K562 (cell line): ENCODE results near the gene ALG14. TPM values are rescaled to one million over a fixed set of nuclear protein-coding genes. Genes with fewer than 3 reads are reported as not detected.

Experiments
- ARID2 ChIP-seq: fragments of 450-650 bp; IDR thresholded peaks from 2 replicates; pipeline ENCODE4 v1.6.1; 2017; ENCODE audit warnings: antibody characterized with exemption, mild to moderate bottlenecking
- ATF2 ChIP-seq: sonication (generic); formaldehyde crosslinking; IDR thresholded peaks from 2 replicates; pipeline ENCODE4 v1.8.1; 2022; ENCODE audit warnings: missing genetic modification reagents
- ATF4 ChIP-seq: fragments of 450-650 bp; formaldehyde crosslinking; IDR thresholded peaks from 2 replicates; pipeline ENCODE4 v1.4.0; 2022; ENCODE audit warnings: mild to moderate bottlenecking, moderate library complexity
- BRCA1 ChIP-seq, 2 experiments: fragments of 450-650 bp in 1 of 2; sonication (generic) in 1 of 2; formaldehyde crosslinking in 1 of 2; IDR thresholded peaks; 2 replicates each; pipeline versions ENCODE4 v1.5.0 to v1.6.1; 2017 to 2020; ENCODE audit warnings: mild to moderate bottlenecking in 1 of 2, missing genetic modification reagents in 1 of 2
- CBFA2T3 ChIP-seq: fragments of 450-650 bp; IDR thresholded peaks from 2 replicates; pipeline ENCODE4 v1.6.1; 2017
- CUX1 ChIP-seq: fragments of 200-800 bp; sonication (Bioruptor generic); IDR thresholded peaks from 2 replicates; pipeline ENCODE4 v1.6.1; 2016; ENCODE audit warnings: missing genetic modification characterization, missing compliant biosample characterization
- EGR1 ChIP-seq: fragments of 450-650 bp; conservative IDR thresholded peaks from 2 replicates; pipeline ENCODE4 v1.6.1; 2017; ENCODE audit warnings: mild to moderate bottlenecking
- MAFK ChIP-seq: IDR thresholded peaks from 2 replicates; pipeline ENCODE4 v1.6.1; 2011; ENCODE audit warnings: low read length, improper control_type of control experiment
- MXI1 ChIP-seq: IDR thresholded peaks from 2 replicates; pipeline ENCODE4 v1.6.1; 2011; ENCODE audit warnings: low read depth, mild to moderate bottlenecking, improper control_type of control experiment, low read length
- NBN ChIP-seq: fragments of 450-650 bp; IDR thresholded peaks from 2 replicates; pipeline ENCODE4 v1.6.1; 2016; ENCODE audit warnings: low read depth, mild to moderate bottlenecking
- RCOR1 ChIP-seq, 2 experiments: IDR thresholded peaks; 2 replicates each; pipeline ENCODE4 v1.6.1; 2012; ENCODE audit warnings: low read depth in 2 of 2, low read length in 2 of 2, borderline replicate concordance in 1 of 2, improper control_type of control experiment in 1 of 2
- TAF9B ChIP-seq: fragments of 450-650 bp; IDR thresholded peaks from 2 replicates; pipeline ENCODE4 v1.6.1; 2018; ENCODE audit warnings: mild to moderate bottlenecking; ENCODE audit not compliant: partially characterized antibody
- TFAP4 ChIP-seq: sonication (generic); formaldehyde crosslinking; IDR thresholded peaks from 2 replicates; pipeline ENCODE4 v1.8.0; 2022; ENCODE audit warnings: missing genetic modification reagents, mild to moderate bottlenecking, moderate library complexity, borderline replicate concordance
- ZBED1 ChIP-seq: IDR thresholded peaks from 2 replicates; pipeline ENCODE4 v1.6.1; 2014
- ZNF274 ChIP-seq: IDR thresholded peaks from 2 replicates; pipeline ENCODE4 v1.6.1; 2011; ENCODE audit warnings: low read depth, mild to moderate bottlenecking, low read length, moderate library complexity, borderline replicate concordance
- ZNF449 ChIP-seq: fragments of 250-450 bp; sonication (Bioruptor Pico); IDR thresholded peaks from 2 replicates; pipeline ENCODE4 v1.8.0; 2022; ENCODE audit warnings: moderate library complexity, mild to moderate bottlenecking, inconsistent platforms
- ZNF764 ChIP-seq: fragments of 250-450 bp; sonication (Bioruptor Pico); IDR thresholded peaks from 2 replicates; pipeline ENCODE4 v1.4.0; 2020; ENCODE audit warnings: low read depth, mild to moderate bottlenecking, moderate library complexity
- polyA plus RNA-seq, 8 experiments: library from polyadenylated mRNA; depleted of rRNA in 4 of 8; stranded (reverse) in 5 of 8; unstranded in 3 of 8; fragments of >200 nt; fragmentation: Nextera tagmentation in 2 of 8; fragmentation: Illumina TruSeq in 1 of 8; extraction: Ambion mirVana in 2 of 8; extraction: Trizol in 1 of 8; gene quantifications; 2 replicates each; pipeline versions ENCODE4 v1.2.1 to v1.2.3, GENCODE V29; 2011 to 2014; ENCODE audit warnings: inconsistent platforms in 1 of 8, missing spikeins in 1 of 8
- total RNA-seq, 7 experiments: library from RNA; depleted of rRNA in 6 of 7; stranded (reverse); fragments of >200 nt in 6 of 7; fragmentation: Illumina TruSeq in 2 of 7; extraction: Trizol in 2 of 7; gene quantifications; 2 replicates each; pipeline versions ENCODE4 v1.2.1 to v1.2.3, GENCODE V29; 2011 to 2021; ENCODE audit warnings: low replicate concordance in 1 of 7

The ALG14 gene
- total and polyA plus RNA-seq, 9 of the 15 experiments (the other 6 are each of a cell fraction or from before 2014, with no cell fraction given): 2.8 to 16.2 (median 4.9) TPM

GRCh38 chr1:95116580-95117206 is 43.9 kb upstream of the ALG14 start (continued):
- TF ChIP-seq CUX1 (CRISPR knock-in tag) (no peak), RCOR1 (IDR thresholded peaks at IDR 0.05; ENCODE audit: borderline replicate concordance in 1 of 2, low read depth in 2 of 2, low read length in 2 of 2) (peak in 1 of 2 experiments; percentile 55; a peak in 1 of 4 replicates), ZNF449 (no peak), ARID2 (no peak), ZBED1 (no peak), EGR1 (peak; percentile 96), BRCA1 (IDR thresholded peaks at IDR 0.05) (no peak), BRCA1 (CRISPR knock-in tag; IDR thresholded peaks at IDR 0.05) (no peak), CBFA2T3 (no peak), ATF2 (no peak), MXI1 (peak; percentile 64; the same call in 1 of the 2 replicates), ZNF274 (no peak), MAFK (no peak), NBN (no peak), TAF9B (no peak), ATF4 (CRISPR knock-in tag) (no peak), TFAP4 (CRISPR knock-in tag) (peak; percentile 55), ZNF764 (CRISPR knock-in tag) (no peak)
